H1 (cell line): ENCODE measurements around the gene PTTG2. TPM values are rescaled to one million over a fixed set of nuclear protein-coding genes. Genes with fewer than 3 reads are reported as not detected.

ENCODE experiments used
- CTCF ChIA-PET: fragments of 300-600 bp; sonication (Branson Sonifier 250); formaldehyde crosslinking; loops from one replicate; lab custom pipeline; 2021; ENCODE audit not compliant: partially characterized antibody; lab: Charles Lee
- POLR2A ChIA-PET: fragments of 300-600 bp; sonication (Branson Sonifier 250); formaldehyde crosslinking; loops from one replicate; lab custom pipeline; 2021; ENCODE audit warnings: inconsistent platforms; ENCODE audit not compliant: partially characterized antibody; lab: Charles Lee
- DNase-seq, 2 experiments: peaks; one replicate each; pipeline versions ENCODE4 v3.0.0 to v3.0.0-alpha.2; 2010 to 2022; ENCODE audit warnings: low spot score in 2 of 2, low read depth in 1 of 2, mixed read lengths in 1 of 2
- FAIRE-seq: peaks from 2 replicates; lab custom pipeline; 2011; peaks lifted over from hg19 to GRCh38; lab: Jason Lieb, UNC
- H2AFZ ChIP-seq: 2 replicates; pipeline ENCODE4 v1.8.1; 2012; ENCODE audit warnings: low read length, inconsistent platforms
- H2AK5ac ChIP-seq: 2 replicates; pipeline ENCODE4 v1.6.1; 2013; ENCODE audit warnings: low read depth, low read length
- H2BK120ac ChIP-seq: replicated peaks from 2 replicates; pipeline ENCODE3; 2013; ENCODE audit warnings: low read depth, low read length, inconsistent platforms
- H2BK12ac ChIP-seq: 2 replicates; pipeline ENCODE4 v1.6.1; 2013; ENCODE audit warnings: low read depth, low read length
- H2BK15ac ChIP-seq: 2 replicates; pipeline ENCODE4 v1.6.1; 2013; ENCODE audit warnings: low read length
- H2BK20ac ChIP-seq: 2 replicates; pipeline ENCODE4 v1.6.1; 2013; ENCODE audit warnings: low read length
- H2BK5ac ChIP-seq: 2 replicates; pipeline ENCODE4 v1.6.1; 2013; ENCODE audit warnings: low read depth, low read length
- H3K14ac ChIP-seq: 2 replicates; pipeline ENCODE4 v1.6.1; 2013; ENCODE audit warnings: inconsistent platforms; ENCODE audit not compliant: insufficient read length
- H3K18ac ChIP-seq: 2 replicates; pipeline ENCODE4 v1.6.1; 2013; ENCODE audit warnings: low read length; ENCODE audit errors: extremely low read depth
- H3K23ac ChIP-seq: 2 replicates; pipeline ENCODE4 v1.6.1; 2013; ENCODE audit warnings: inconsistent platforms; ENCODE audit not compliant: insufficient read length
- H3K23me2 ChIP-seq: 2 replicates; pipeline ENCODE4 v1.6.1; 2013; ENCODE audit warnings: low read depth, low read length
- H3K27ac ChIP-seq: 2 replicates; pipeline ENCODE4 v1.6.1; 2011; ENCODE audit warnings: low read depth, low read length, inconsistent platforms
- H3K27me3 ChIP-seq, 4 experiments: replicated peaks in 1 of 4; 1 replicate in 1 of 4; 2 replicates in 3 of 4; pipeline versions ENCODE4 v1.6.1 to v1.8.1; 2011 to 2013; ENCODE audit warnings: low read length in 3 of 4, mild to moderate bottlenecking in 3 of 4, inconsistent platforms in 2 of 4, mixed read lengths in 2 of 4, moderate library complexity in 1 of 4; ENCODE audit not compliant: control insufficient read depth in 3 of 4, insufficient read depth in 3 of 4; ENCODE audit errors: extremely low read depth in 1 of 4
- H3K36me3 ChIP-seq, 4 experiments: 2 replicates each; pipeline versions ENCODE4 v1.6.1 to v1.8.1; 2011 to 2013; ENCODE audit warnings: mild to moderate bottlenecking in 4 of 4, low read length in 3 of 4, moderate library complexity in 2 of 4, control low read depth in 1 of 4, inconsistent platforms in 1 of 4; ENCODE audit not compliant: insufficient read depth in 4 of 4, control insufficient read depth in 2 of 4
- H3K4ac ChIP-seq: replicated peaks from 2 replicates; pipeline ENCODE3; 2013; ENCODE audit warnings: low read length, low read depth, mixed read lengths, inconsistent platforms; ENCODE audit not compliant: insufficient read length
- H3K4me1 ChIP-seq, 4 experiments: replicated peaks in 1 of 4; 1 replicate in 1 of 4; 2 replicates in 3 of 4; pipeline versions ENCODE4 v1.6.1 to v1.8.1; 2011 to 2013; ENCODE audit warnings: low read length in 3 of 4, inconsistent platforms in 2 of 4, mixed read lengths in 1 of 4; ENCODE audit not compliant: insufficient read depth in 4 of 4, control insufficient read depth in 3 of 4
- H3K4me2 ChIP-seq, 2 experiments: 2 replicates each; pipeline versions ENCODE4 v1.6.1 to v1.8.1; 2011 to 2013; ENCODE audit warnings: low read depth in 2 of 2, low read length in 2 of 2, control low read depth in 1 of 2, inconsistent platforms in 1 of 2, mild to moderate bottlenecking in 1 of 2; ENCODE audit not compliant: insufficient read depth in 1 of 2
- H3K4me3 ChIP-seq, 4 experiments: fragments of 200-600, 300-600 bp in 1 of 4; sonication (generic), shearing (Covaris generic), sonication (Bioruptor Twin) in 1 of 4; 2 replicates each; pipeline versions ENCODE4 v1.5.1 to v1.8.1; 2011 to 2016; ENCODE audit warnings: low read length in 4 of 4, low read depth in 3 of 4, control low read depth in 2 of 4, inconsistent platforms in 2 of 4, mild to moderate bottlenecking in 2 of 4, mixed read lengths in 1 of 4, moderate library complexity in 1 of 4; ENCODE audit not compliant: insufficient read depth in 2 of 4; ENCODE audit errors: extremely low read depth in 1 of 4
- H3K56ac ChIP-seq: replicated peaks from 2 replicates; pipeline ENCODE3; 2013; ENCODE audit warnings: low read depth, mild to moderate bottlenecking, mixed read lengths, low read length, inconsistent platforms; ENCODE audit not compliant: insufficient read length
- H3K79me1 ChIP-seq: 2 replicates; pipeline ENCODE4 v1.6.1; 2013; ENCODE audit warnings: low read depth, low read length, control low read depth
- H3K79me2 ChIP-seq, 2 experiments: 2 replicates each; pipeline versions ENCODE4 v1.6.1 to v1.8.1; 2012 to 2013; ENCODE audit warnings: low read length in 2 of 2, mild to moderate bottlenecking in 2 of 2, inconsistent platforms in 1 of 2; ENCODE audit not compliant: insufficient read depth in 2 of 2, control insufficient read depth in 1 of 2
- H3K9ac ChIP-seq, 4 experiments: replicated peaks in 1 of 4; 1 replicate in 1 of 4; 2 replicates in 3 of 4; pipeline versions ENCODE4 v1.6.1 to v1.8.1; 2011 to 2013; ENCODE audit warnings: low read depth in 3 of 4, low read length in 3 of 4, control low read depth in 2 of 4, mild to moderate bottlenecking in 2 of 4, moderate library complexity in 2 of 4, inconsistent platforms in 1 of 4; ENCODE audit errors: extremely low read depth in 1 of 4
- H3K9me3 ChIP-seq, 2 experiments: 2 replicates each; pipeline versions ENCODE4 v1.6.1 to v1.8.1; 2012 to 2013; ENCODE audit warnings: mild to moderate bottlenecking in 2 of 2, moderate library complexity in 2 of 2, control low read depth in 1 of 2, inconsistent platforms in 1 of 2, low read depth in 1 of 2, low read length in 1 of 2, mixed read lengths in 1 of 2; ENCODE audit not compliant: insufficient read depth in 2 of 2
- H4K20me1 ChIP-seq, 2 experiments: replicated peaks in 1 of 2; 2 replicates each; pipeline versions ENCODE3 to v1.8.1; 2011 to 2013; ENCODE audit warnings: inconsistent platforms in 2 of 2, low read length in 2 of 2, mild to moderate bottlenecking in 1 of 2; ENCODE audit not compliant: insufficient read depth in 2 of 2, control insufficient read depth in 1 of 2
- H4K5ac ChIP-seq: 2 replicates; pipeline ENCODE4 v1.6.1; 2013; ENCODE audit warnings: low read length, low read depth, mixed read lengths, inconsistent platforms; ENCODE audit not compliant: insufficient read length
- H4K8ac ChIP-seq: 2 replicates; pipeline ENCODE4 v1.8.0; 2013; ENCODE audit warnings: mild to moderate bottlenecking, moderate library complexity, low read length, inconsistent platforms; ENCODE audit not compliant: insufficient read depth; ENCODE audit errors: extremely low read depth
- H4K91ac ChIP-seq: replicated peaks from 2 replicates; pipeline ENCODE3; 2013; ENCODE audit warnings: low read length, mixed read lengths, inconsistent platforms; ENCODE audit not compliant: insufficient read length
- BACH1 ChIP-seq: IDR thresholded peaks from 2 replicates; pipeline ENCODE4 v1.6.1; 2012; ENCODE audit warnings: low read length, improper control_type of control experiment
- CTCF ChIP-seq, 3 experiments: IDR thresholded peaks; 1 replicate in 2 of 3; 2 replicates in 1 of 3; pipeline versions ENCODE4 v1.5.1 to v1.6.1; 2011; ENCODE audit warnings: low read length in 3 of 3, mild to moderate bottlenecking in 3 of 3, inconsistent platforms in 2 of 3, low read depth in 1 of 3, moderate library complexity in 1 of 3; ENCODE audit not compliant: insufficient read depth in 1 of 3; ENCODE audit errors: control extremely low read depth in 1 of 3
- EZH2 ChIP-seq: fragments of 200-600 bp; sonication (generic); IDR thresholded peaks from 2 replicates; pipeline ENCODE4 v1.7.1; 2012; ENCODE audit warnings: low read depth, mild to moderate bottlenecking, moderate library complexity, low read length, inconsistent platforms; ENCODE audit not compliant: severe bottlenecking
- FOSL1 ChIP-seq: IDR thresholded peaks from 2 replicates; pipeline ENCODE4 v1.6.1; 2011; ENCODE audit warnings: mild to moderate bottlenecking, low read depth, low read length, moderate library complexity; ENCODE audit not compliant: insufficient read depth
- GABPA ChIP-seq: IDR thresholded peaks from 2 replicates; pipeline ENCODE4 v1.6.1; 2011; ENCODE audit warnings: mild to moderate bottlenecking, low read length, moderate library complexity, borderline replicate concordance; ENCODE audit not compliant: insufficient read depth
- HDAC6 ChIP-seq: IDR thresholded peaks from one replicate; pipeline ENCODE4 v1.7.1; 2012; ENCODE audit warnings: low read depth, mild to moderate bottlenecking, inconsistent platforms, low read length, moderate library complexity
- RBBP5 ChIP-seq: IDR thresholded peaks from 2 replicates; pipeline ENCODE4 v1.7.1; 2012; ENCODE audit warnings: low read depth, mild to moderate bottlenecking, inconsistent platforms, low read length, moderate library complexity, borderline replicate concordance
- RXRA ChIP-seq: IDR thresholded peaks from 2 replicates; pipeline ENCODE4 v1.6.1; 2011; ENCODE audit warnings: low read depth, mild to moderate bottlenecking, low read length, moderate library complexity; ENCODE audit not compliant: insufficient read depth
- USF2 ChIP-seq: IDR thresholded peaks from 2 replicates; pipeline ENCODE4 v1.6.1; 2011; ENCODE audit warnings: low read length, improper control_type of control experiment
- WGBS, 2 experiments: shearing (Covaris generic) in 1 of 2; methylation state at CpG; one replicate each; pipeline versions ENCODE4 v1.1.6 to v1.1.7; 2013 to 2015; ENCODE audit warnings: low lambda C conversion rate in 2 of 2, mixed read lengths in 2 of 2, inconsistent platforms in 1 of 2, low coverage in 1 of 2, missing lambda C conversion rate in 1 of 2; ENCODE audit not compliant: insufficient replicate concordance in 2 of 2, insufficient coverage in 1 of 2, insufficient read length in 1 of 2; ENCODE audit errors: extremely low coverage in 1 of 2, missing lambda C conversion rate in 1 of 2; 5-methylcytosine and 5-hydroxymethylcytosine counted together
- polyA plus RNA-seq, 7 experiments: library from polyadenylated mRNA; depleted of rRNA in 3 of 7; stranded (reverse) in 5 of 7; unstranded in 2 of 7; fragments of >200 nt in 5 of 7; fragments of 200-250 nt in 2 of 7; gene quantifications; 1 replicate in 5 of 7; 2 replicates in 1 of 7; 4 replicates in 1 of 7; pipeline versions ENCODE4 v1.2.1 to v1.2.3, GENCODE V29; 2011 to 2013; ENCODE audit warnings: missing spikeins in 2 of 7, mixed read lengths in 2 of 7
- total RNA-seq: library from RNA; stranded (reverse); fragmentation: NEBNext Ultra II Directional; extraction: Animal tissue kit (Norgen Biotek cat#: 25700); gene quantifications from 2 replicates; pipeline ENCODE4 v1.2.1, GENCODE V29; 2021

Gene PTTG2
- total and polyA plus RNA-seq, 2 of the 8 experiments (the other 6 are each of a cell fraction or from before 2014, with no cell fraction given): not detected

DNA sequence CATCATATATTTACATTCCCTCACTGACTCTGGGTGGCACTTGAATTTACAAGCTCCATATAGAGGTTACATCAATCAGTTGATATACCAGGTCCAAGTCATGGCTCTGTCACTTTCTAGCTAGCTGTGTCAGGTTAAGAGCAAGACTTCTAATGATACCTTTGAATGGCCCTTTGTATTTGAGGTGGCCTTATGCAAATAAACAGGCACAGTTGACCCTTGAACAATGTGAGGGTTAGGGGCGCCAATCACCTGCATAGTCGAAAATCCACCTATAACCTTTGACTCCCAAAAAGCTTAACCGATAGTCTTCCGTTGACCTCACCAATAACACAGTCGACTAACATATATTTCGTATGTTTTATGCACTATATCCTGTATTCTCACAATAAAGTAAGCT is 1.3 kb upstream of the PTTG2 start:
- H2BK120ac ChIP-seq: no peak overlapping the region
- H2BK5ac ChIP-seq: no peak overlapping the region
- H2AK5ac ChIP-seq: no peak overlapping the region
- H3K27me3 ChIP-seq: no peaks in the 10 kb centered on the region
- H4K8ac ChIP-seq: no peak overlapping the region
- no peak overlapping the region for H2AFZ ChIP-seq
- ChIA-PET CTCF (interaction anchor here (0.7 kb wide), 1 partner anchor 119 kb away, joined by 3 read pairs; no protein-coding TSS in a partner anchor), POLR2A (no interaction called here)
- no peak overlapping the region for H4K5ac ChIP-seq
- H2BK20ac ChIP-seq: no peak overlapping the region
- no peak overlapping the region for H3K14ac ChIP-seq
- H3K18ac ChIP-seq: no peak overlapping the region
- 77% methylated on average over 6 of the region's 6 CpGs; no CpG with 5 or more reads in 1 of the 2 experiments for WGBS, 2 experiments
- no peaks in the 10 kb centered on the region for H3K9me3 ChIP-seq
- H3K27ac ChIP-seq: no peak overlapping the region
- TF ChIP-seq GABPA (no peak), EZH2 (no peak), RBBP5 (no peak), USF2 (no peak), RXRA (no peak), BACH1 (no peak), HDAC6 (no peak), CTCF (IDR thresholded peaks at IDR 0.05; ENCODE audit: control extremely low read depth in 1 of 3, insufficient read depth in 1 of 3, low read depth in 1 of 3, low read length in 3 of 3) (no peak), FOSL1 (no peak)
- TF ChIP-seq, all 59 proteins: peak for 0
- no peaks in the 10 kb centered on the region for H3K36me3 ChIP-seq
- no peak overlapping the region for H4K91ac ChIP-seq
- no peaks in the 10 kb centered on the region for H3K79me2 ChIP-seq
- no peak overlapping the region for H2BK12ac ChIP-seq
- H3K56ac ChIP-seq: no peak overlapping the region
- DNase-seq (no peak), FAIRE-seq (no peak)
- H2BK15ac ChIP-seq: no peak overlapping the region
- no peak overlapping the region for H3K9ac ChIP-seq
- no peak overlapping the region for H3K23ac ChIP-seq
- no peaks in the 10 kb centered on the region for H3K23me2 ChIP-seq
- H3K4me1 ChIP-seq: no peaks in the 10 kb centered on the region
- H3K79me1 ChIP-seq: no peaks in the 10 kb centered on the region
- H3K4me2 ChIP-seq: no peak overlapping the region
- H3K4me3 ChIP-seq: no peak overlapping the region
- H4K20me1 ChIP-seq: no peaks in the 10 kb centered on the region
- no peak overlapping the region for H3K4ac ChIP-seq
